Stimulated activated memory B cell treated with anti-CD40 and anti-IgM and Interleukin-4, amounts not matched to agents 10 μg/mL and 1 μg/mL and 100 μg/mL, for 72 hours (primary cell): ENCODE results near the gene TENT4B.

Experiments
- ATAC-seq: fragments of 150-1000 bp; cut with Tn5 transposase; 2 replicates; pipeline ENCODE4 v1.10.0; 2021
- H3K27ac Mint-ChIP-seq: one replicate; pipeline ENCODE4 v1.8.0; 2022; ENCODE audit warnings: mild to moderate bottlenecking, mixed read lengths
- H3K27me3 Mint-ChIP-seq: one replicate; pipeline ENCODE4 v1.8.0; 2022; ENCODE audit warnings: mixed read lengths
- H3K36me3 Mint-ChIP-seq: one replicate; pipeline ENCODE4 v1.8.0; 2022; ENCODE audit warnings: mixed read lengths
- H3K4me1 Mint-ChIP-seq: one replicate; pipeline ENCODE4 v1.8.0; 2022; ENCODE audit warnings: mixed read lengths
- H3K4me3 Mint-ChIP-seq: one replicate; pipeline ENCODE4 v1.8.0; 2022; ENCODE audit warnings: mild to moderate bottlenecking, moderate library complexity, mixed read lengths
- H3K9me3 Mint-ChIP-seq: one replicate; pipeline ENCODE4 v1.8.0; 2022; ENCODE audit warnings: mixed read lengths

Gene TENT4B

GRCh38 chr16:50201787-50202186 is 48.7 kb downstream of the TENT4B start:
- H3K4me3 Mint-ChIP-seq, result no peak overlapping the region
- H3K4me1 Mint-ChIP-seq, result peaks cover 64% of the 10 kb centered on the region
- no peaks in the 10 kb centered on the region for H3K27me3 Mint-ChIP-seq
- no peak for ATAC-seq
- no peaks in the 10 kb centered on the region for H3K36me3 Mint-ChIP-seq
- H3K27ac Mint-ChIP-seq, result no peak overlapping the region
- no peaks in the 10 kb centered on the region for H3K9me3 Mint-ChIP-seq

- peaks cover 69% of the 10 kb centered on the region for H3K4me1 Mint-ChIP-seq
- H3K27ac Mint-ChIP-seq, result peak overlapping the region; percentile 14
- H3K9me3 Mint-ChIP-seq, result no peaks in the 10 kb centered on the region
- H3K4me3 Mint-ChIP-seq, result no peak overlapping the region
- ATAC-seq, result no peak
- H3K27me3 Mint-ChIP-seq, result no peaks in the 10 kb centered on the region
- H3K36me3 Mint-ChIP-seq, result no peaks in the 10 kb centered on the region
Measured at GRCh38 chr16:50202926-50203624, 50.0 kb downstream of the TENT4B start.

- Mint-ChIP-seq H3K27ac (peak overlapping the region; percentile 5), H3K4me3 (no peak overlapping the region), H3K27me3 (no peaks in the 10 kb centered on the region), H3K4me1 (peaks cover 69% of the 10 kb centered on the region), H3K36me3 (no peaks in the 10 kb centered on the region), H3K9me3 (no peaks in the 10 kb centered on the region)
- ATAC-seq, result no peak
Measured at GRCh38 chr16:50203681-50204080, 50.6 kb downstream of the TENT4B start.

- Mint-ChIP-seq H3K27ac (peak overlapping the region; percentile 5), H3K36me3 (no peaks in the 10 kb centered on the region), H3K4me3 (no peak overlapping the region), H3K9me3 (no peaks in the 10 kb centered on the region), H3K4me1 (peaks cover 70% of the 10 kb centered on the region), H3K27me3 (no peaks in the 10 kb centered on the region)
- ATAC-seq, result no peak
Measured at GRCh38 chr16:50204453-50205108, 51.5 kb downstream of the TENT4B start.

GRCh38 chr16:50207652-50208051 is 54.5 kb downstream of the TENT4B start:
- Mint-ChIP-seq H3K9me3 (no peaks in the 10 kb centered on the region), H3K36me3 (no peaks in the 10 kb centered on the region), H3K27me3 (no peaks in the 10 kb centered on the region), H3K4me1 (peaks cover 66% of the 10 kb centered on the region), H3K27ac (peak overlapping the region; percentile 84), H3K4me3 (no peak overlapping the region)
- ATAC-seq, result no peak

- ATAC-seq, result no peak
- peaks cover 57% of the 10 kb centered on the region for H3K4me1 Mint-ChIP-seq
- no peaks in the 10 kb centered on the region for H3K36me3 Mint-ChIP-seq
- no peaks in the 10 kb centered on the region for H3K9me3 Mint-ChIP-seq
- H3K27ac Mint-ChIP-seq, result peak overlapping the region; percentile 84
- H3K27me3 Mint-ChIP-seq, result no peaks in the 10 kb centered on the region
- H3K4me3 Mint-ChIP-seq, result no peak overlapping the region
Measured at GRCh38 chr16:50208460-50208931, 55.4 kb downstream of the TENT4B start.

- no peak overlapping the region for H3K4me3 Mint-ChIP-seq
- H3K4me1 Mint-ChIP-seq, result peaks cover 45% of the 10 kb centered on the region
- H3K27me3 Mint-ChIP-seq, result no peaks in the 10 kb centered on the region
- peak overlapping the region; percentile 84 for H3K27ac Mint-ChIP-seq
- H3K9me3 Mint-ChIP-seq, result no peaks in the 10 kb centered on the region
- ATAC-seq, result peak; percentile 61
- peaks cover 1% of the 10 kb centered on the region for H3K36me3 Mint-ChIP-seq
Measured at GRCh38 chr16:50209546-50210265, 56.6 kb downstream of the TENT4B start.

GRCh38 chr16:50210266-50211038 is 57.3 kb downstream of the TENT4B start:
- peak overlapping the region; percentile 84 for H3K27ac Mint-ChIP-seq

GRCh38 chr16:50213939-50214519 is 60.9 kb downstream of the TENT4B start:
- H3K27me3 Mint-ChIP-seq, result no peaks in the 10 kb centered on the region
- no peak overlapping the region for H3K27ac Mint-ChIP-seq
- peaks cover 18% of the 10 kb centered on the region for H3K36me3 Mint-ChIP-seq
- no peak for ATAC-seq
- no peaks in the 10 kb centered on the region for H3K9me3 Mint-ChIP-seq
- no peak overlapping the region for H3K4me3 Mint-ChIP-seq
- peaks cover 19% of the 10 kb centered on the region for H3K4me1 Mint-ChIP-seq

More at GRCh38 chr16:50210266-50211038, 57.3 kb downstream of the TENT4B start:
- Mint-ChIP-seq H3K4me3 (no peak overlapping the region), H3K27me3 (no peaks in the 10 kb centered on the region), H3K36me3 (peaks cover 6% of the 10 kb centered on the region), H3K9me3 (no peaks in the 10 kb centered on the region), H3K4me1 (peaks cover 42% of the 10 kb centered on the region)
- ATAC-seq, result peak; percentile 83

- ATAC-seq, result no peak
- H3K9me3 Mint-ChIP-seq, result no peaks in the 10 kb centered on the region
- no peaks in the 10 kb centered on the region for H3K27me3 Mint-ChIP-seq
- H3K36me3 Mint-ChIP-seq, result peaks cover 25% of the 10 kb centered on the region
- H3K4me3 Mint-ChIP-seq, result no peak overlapping the region
- H3K27ac Mint-ChIP-seq, result no peak overlapping the region
- peaks cover 2% of the 10 kb centered on the region for H3K4me1 Mint-ChIP-seq
Measured at GRCh38 chr16:50215680-50216079, 62.6 kb downstream of the TENT4B start.

- peaks cover 25% of the 10 kb centered on the region for H3K36me3 Mint-ChIP-seq
- no peak for ATAC-seq
- H3K9me3 Mint-ChIP-seq, result no peaks in the 10 kb centered on the region
- no peak overlapping the region for H3K27ac Mint-ChIP-seq
- no peaks in the 10 kb centered on the region for H3K4me1 Mint-ChIP-seq
- no peak overlapping the region for H3K4me3 Mint-ChIP-seq
- no peaks in the 10 kb centered on the region for H3K27me3 Mint-ChIP-seq
Measured at GRCh38 chr16:50216231-50216630, 63.1 kb downstream of the TENT4B start.

GRCh38 chr16:50219402-50219975 is 66.4 kb downstream of the TENT4B start:
- Mint-ChIP-seq H3K4me3 (no peak overlapping the region), H3K4me1 (no peaks in the 10 kb centered on the region), H3K9me3 (no peaks in the 10 kb centered on the region), H3K27ac (no peak overlapping the region), H3K36me3 (peaks cover 35% of the 10 kb centered on the region), H3K27me3 (no peaks in the 10 kb centered on the region)
- ATAC-seq, result no peak

GRCh38 chr16:50224286-50224685 is 71.2 kb downstream of the TENT4B start:
- Mint-ChIP-seq H3K9me3 (no peaks in the 10 kb centered on the region), H3K4me3 (no peak overlapping the region), H3K4me1 (no peaks in the 10 kb centered on the region), H3K27me3 (no peaks in the 10 kb centered on the region), H3K36me3 (peaks cover 48% of the 10 kb centered on the region), H3K27ac (no peak overlapping the region)
- ATAC-seq, result no peak

- ATAC-seq, result no peak
- Mint-ChIP-seq H3K27me3 (no peaks in the 10 kb centered on the region), H3K9me3 (no peaks in the 10 kb centered on the region), H3K4me1 (no peaks in the 10 kb centered on the region), H3K36me3 (peaks cover 44% of the 10 kb centered on the region), H3K27ac (no peak overlapping the region), H3K4me3 (no peak overlapping the region)
Measured at GRCh38 chr16:50227120-50227519, 74.0 kb downstream of the TENT4B start.
